Epithelial cell of proximal tubule (primary cell): ENCODE results near the gene SARDH. TPM values are rescaled to one million over a fixed set of nuclear protein-coding genes. Genes with fewer than 3 reads are reported as not detected.

ENCODE experiments used
- DNase-seq: peaks from one replicate; pipeline ENCODE4 v3.0.0-alpha.2; 2011; ENCODE audit warnings: low read depth
- H3K4me3 ChIP-seq: 2 replicates; pipeline ENCODE4 v1.5.1; 2011; ENCODE audit warnings: low read depth, mild to moderate bottlenecking, low read length
- total RNA-seq: library from RNA; depleted of rRNA; stranded (reverse); fragments of >200 nt; gene quantifications from 2 replicates; pipeline ENCODE4 v1.2.3, GENCODE V29; 2015
- TF ChIP-seq, protein P1 (sequence below): conservative IDR thresholded peaks from 2 replicates; pipeline ENCODE4 v1.5.1; 2012; ENCODE audit warnings: low read depth, mild to moderate bottlenecking, low read length

The SARDH gene
- total RNA-seq, 1 donor from 2014 or later: 0.92 TPM

DNA sequence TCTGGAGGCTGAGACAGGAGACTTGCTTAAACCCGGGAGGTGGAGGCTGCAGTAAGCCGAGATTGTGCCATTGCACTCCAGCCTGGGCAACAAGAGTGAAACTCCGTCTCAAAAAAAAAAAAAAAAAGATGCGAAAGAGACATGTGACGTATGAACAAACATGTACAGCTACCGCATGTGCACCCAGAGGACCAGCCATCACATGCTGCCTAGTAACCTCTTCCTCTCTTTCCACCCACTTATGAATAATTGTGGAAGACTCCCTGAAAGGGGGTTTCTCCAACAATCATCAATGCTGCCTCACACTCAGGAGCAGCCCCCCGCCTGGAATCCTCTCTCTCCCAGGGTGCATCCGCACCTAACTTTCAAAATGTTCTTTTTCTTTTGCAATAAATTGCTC, 2.2 kb downstream of the SARDH start:
- no peak overlapping the region for H3K4me3 ChIP-seq
- DNase-seq: no peak
- TF ChIP-seq, protein P1, sequence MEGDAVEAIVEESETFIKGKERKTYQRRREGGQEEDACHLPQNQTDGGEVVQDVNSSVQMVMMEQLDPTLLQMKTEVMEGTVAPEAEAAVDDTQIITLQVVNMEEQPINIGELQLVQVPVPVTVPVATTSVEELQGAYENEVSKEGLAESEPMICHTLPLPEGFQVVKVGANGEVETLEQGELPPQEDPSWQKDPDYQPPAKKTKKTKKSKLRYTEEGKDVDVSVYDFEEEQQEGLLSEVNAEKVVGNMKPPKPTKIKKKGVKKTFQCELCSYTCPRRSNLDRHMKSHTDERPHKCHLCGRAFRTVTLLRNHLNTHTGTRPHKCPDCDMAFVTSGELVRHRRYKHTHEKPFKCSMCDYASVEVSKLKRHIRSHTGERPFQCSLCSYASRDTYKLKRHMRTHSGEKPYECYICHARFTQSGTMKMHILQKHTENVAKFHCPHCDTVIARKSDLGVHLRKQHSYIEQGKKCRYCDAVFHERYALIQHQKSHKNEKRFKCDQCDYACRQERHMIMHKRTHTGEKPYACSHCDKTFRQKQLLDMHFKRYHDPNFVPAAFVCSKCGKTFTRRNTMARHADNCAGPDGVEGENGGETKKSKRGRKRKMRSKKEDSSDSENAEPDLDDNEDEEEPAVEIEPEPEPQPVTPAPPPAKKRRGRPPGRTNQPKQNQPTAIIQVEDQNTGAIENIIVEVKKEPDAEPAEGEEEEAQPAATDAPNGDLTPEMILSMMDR: no peak

GRCh38 chr9:133735415-133735775, 2.8 kb downstream of the SARDH start:
- DNase-seq: no peak
- no peak overlapping the region for H3K4me3 ChIP-seq
- TF ChIP-seq, protein P1: no peak

DNA sequence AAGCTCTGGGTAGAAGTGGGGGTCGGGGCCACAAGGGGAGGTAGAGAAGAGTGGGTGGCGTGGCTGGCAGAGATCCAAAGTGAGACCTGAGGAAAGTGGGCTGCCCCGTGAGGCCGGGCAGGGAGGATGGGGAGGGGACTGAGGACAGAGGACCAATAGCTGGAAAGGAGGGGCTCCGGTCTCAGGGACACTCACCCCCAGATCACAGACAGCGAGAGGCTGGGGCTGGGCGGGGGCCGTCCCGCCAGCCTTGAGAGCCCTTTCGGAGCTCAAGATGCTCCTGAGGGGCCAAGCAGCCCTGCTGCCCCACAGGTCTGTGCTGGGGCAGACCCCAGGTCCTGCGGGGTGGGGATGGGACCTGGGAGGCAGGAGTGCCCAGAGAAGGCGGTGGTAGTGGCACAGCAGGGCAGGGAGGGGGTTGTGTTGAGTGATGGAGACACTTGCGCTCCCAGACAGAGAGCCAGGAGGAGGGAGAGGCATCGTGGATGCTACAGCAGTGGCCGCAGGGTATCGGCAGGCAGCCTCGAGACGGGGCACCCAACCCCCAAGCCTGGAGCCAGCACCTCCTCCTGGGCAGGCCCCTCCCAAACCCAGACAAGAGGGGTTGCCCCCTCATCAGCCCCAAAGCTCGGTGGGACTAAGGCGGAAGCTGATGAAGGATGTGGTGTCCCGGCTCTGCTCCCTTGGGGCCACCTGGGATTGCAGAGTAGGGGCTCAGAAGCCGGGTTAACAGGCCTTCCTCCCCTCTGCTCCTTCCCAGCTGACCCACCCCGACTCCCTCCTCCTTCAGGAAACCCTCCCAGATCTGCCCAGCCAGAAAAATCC, 3.4 kb downstream of the SARDH start:
- TF ChIP-seq, protein P1: no peak
- DNase-seq: no peak
- H3K4me3 ChIP-seq: no peak overlapping the region

GRCh38 chr9:133733796-133734533, 4.2 kb downstream of the SARDH start:
- TF ChIP-seq, protein P1: no peak
- H3K4me3 ChIP-seq: no peak overlapping the region
- no peak for DNase-seq

GRCh38 chr9:133733421-133733795, 4.7 kb downstream of the SARDH start:
- no peak for DNase-seq
- TF ChIP-seq, protein P1: no peak

DNA sequence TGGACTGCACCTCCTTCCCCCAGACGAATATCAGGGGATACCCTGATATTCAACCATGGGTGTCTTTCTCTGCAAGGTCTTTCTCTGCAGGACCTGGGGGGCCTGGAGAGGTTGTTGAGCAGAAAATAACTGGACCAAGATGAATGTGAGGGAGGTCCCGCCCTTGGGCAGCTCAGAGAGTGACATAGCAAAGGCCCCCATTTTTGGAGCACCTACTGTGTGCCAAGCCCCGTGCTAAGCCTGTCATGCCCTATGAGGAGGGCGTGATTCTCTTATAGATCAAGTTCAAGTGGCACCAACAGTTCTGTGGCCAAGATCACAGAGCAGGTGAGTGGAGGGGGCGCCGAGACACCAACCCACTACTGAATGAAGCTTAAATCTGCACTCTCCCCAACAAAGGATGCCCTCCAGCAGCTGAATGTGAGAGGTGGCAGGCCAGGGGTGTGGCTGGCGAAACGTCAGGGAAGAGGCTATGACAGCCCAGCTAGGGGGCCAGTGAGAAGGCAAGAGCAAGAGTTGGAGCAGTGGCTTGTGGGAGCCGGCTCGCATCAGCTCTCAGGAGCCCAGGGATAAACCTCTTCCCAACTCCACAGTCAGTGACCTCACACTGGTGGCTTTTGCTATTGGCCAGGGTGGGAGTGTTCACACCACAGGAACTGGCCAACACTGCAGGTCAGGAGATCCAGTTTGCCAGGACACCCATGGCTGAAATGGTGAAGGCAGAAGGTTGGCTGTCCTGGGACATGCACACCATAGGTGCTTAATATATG, 5.3 kb downstream of the SARDH start:
- DNase-seq: no peak
- no peak overlapping the region for H3K4me3 ChIP-seq
- TF ChIP-seq, protein P1: no peak

More at GRCh38 chr9:133733421-133733795, 4.7 kb downstream of the SARDH start:
- no peak overlapping the region for H3K4me3 ChIP-seq
